Ovary (tissue), 9 donors: ENCODE measurements around the gene STYXL1. TPM values are rescaled to one million over a fixed set of nuclear protein-coding genes. Genes with fewer than 3 reads are reported as not detected.
"Not testable (repeated sequence)": the region's sequence is repeated elsewhere in the genome, so short reads cannot be mapped to it uniquely, and the experiment has no call there.

Experiments used
- DNase-seq, 5 donors: peaks; one replicate each; pipeline ENCODE4 v3.0.0-alpha.2; 2019 to 2020
- H3K27ac ChIP-seq, 2 donors: fragments of 200-600 bp; one replicate each; pipeline versions ENCODE4 v1.5.1 to v1.8.0; 2019 to 2022
- H3K27me3 ChIP-seq: fragments of 200-600 bp; one replicate; pipeline ENCODE4 v1.8.0; 2022
- H3K36me3 ChIP-seq: fragments of 200-600 bp; sonication (generic); one replicate; pipeline ENCODE4 v1.5.1; 2019
- H3K4me1 ChIP-seq: one replicate; pipeline ENCODE4 v1.8.1; 2013; ENCODE audit warnings: mild to moderate bottlenecking, moderate library complexity; ENCODE audit not compliant: insufficient read depth
- H3K4me3 ChIP-seq: fragments of 200-600 bp; sonication (generic); one replicate; pipeline ENCODE4 v1.5.1; 2017
- H3K9me3 ChIP-seq, 2 donors: fragments of 200-600 bp in 1 of 2; sonication (generic) in 1 of 2; one replicate each; pipeline versions ENCODE4 v1.5.1 to v1.8.1; 2013 to 2019; ENCODE audit warnings: mild to moderate bottlenecking in 1 of 2, moderate library complexity in 1 of 2
- CTCF ChIP-seq, 3 donors: fragments of 450-650 bp in 2 of 3; fragments of 200-600 bp in 1 of 3; IDR thresholded peaks; one replicate each; pipeline versions ENCODE4 v1.5.1 to v1.8.0; 2016 to 2022; ENCODE audit warnings: antibody characterized with exemption in 3 of 3, mild to moderate bottlenecking in 1 of 3
- EP300 ChIP-seq: sonication (generic); formaldehyde crosslinking; IDR thresholded peaks from one replicate; pipeline ENCODE4 v1.6.1; 2017; ENCODE audit warnings: antibody characterized with exemption
- POLR2A ChIP-seq: fragments of 450-650 bp; IDR thresholded peaks from one replicate; pipeline ENCODE4 v1.6.1; 2017; ENCODE audit warnings: antibody characterized with exemption, mild to moderate bottlenecking, moderate library complexity
- WGBS, 3 donors: extraction: QIAGEN DNeasy Blood & Tissue Kit in 1 of 3; methylation state at CpG; one replicate each; pipeline versions ENCODE4 v1.1.5 to v1.1.7; 2013 to 2017; 5-methylcytosine and 5-hydroxymethylcytosine counted together
- intact Hi-C, 4 donors: fragments of 100-400 bp; cut with DNase I; formaldehyde crosslinking; loops; one replicate each; pipeline versions ENCODE4 v1.11.0 to v1.15.1; 2022 to 2023
- polyA plus RNA-seq, 2 donors: library from polyadenylated mRNA; stranded (reverse); fragments of 200-250 nt in 1 of 2; fragments of 350-450 nt in 1 of 2; fragmentation: Illumina TruSeq in 1 of 2; extraction: RNeasy Lipid Tissue Mini Kit (QIAGEN cat#74804) in 1 of 2; gene quantifications; one replicate each; pipeline ENCODE4 v1.2.3, GENCODE V29; 2013 to 2014
- total RNA-seq, 7 donors: library from RNA; depleted of rRNA in 2 of 7; stranded (reverse); fragments of >200 nt in 2 of 7; fragmentation: NEBNext Ultra II Directional in 3 of 7; extraction: Animal tissue kit (Norgen Biotek cat#: 25700) in 3 of 7; gene quantifications; one replicate each; pipeline versions ENCODE4 v1.1.0 to v1.2.4, GENCODE V29; 2016 to 2023
- donor health status: DM: no; HTN: no; CAD: no; lungs with moderate emphysema.
- donor health status: DM: no; HTN: no; CAD: no.
- donor health status: Bipolar disorder and iron deficiency.
- donor health status: DM: yes; HTN: yes; CAD: no.
- donor health status: DM: no; HTN: no; CAD: no.
- donor health status: DM: yes; HTN: yes; CAD: no.

STYXL1 gene
- total and polyA plus RNA-seq, 9 donors: 15.7 to 39.9 (median 31.2) TPM

DNA sequence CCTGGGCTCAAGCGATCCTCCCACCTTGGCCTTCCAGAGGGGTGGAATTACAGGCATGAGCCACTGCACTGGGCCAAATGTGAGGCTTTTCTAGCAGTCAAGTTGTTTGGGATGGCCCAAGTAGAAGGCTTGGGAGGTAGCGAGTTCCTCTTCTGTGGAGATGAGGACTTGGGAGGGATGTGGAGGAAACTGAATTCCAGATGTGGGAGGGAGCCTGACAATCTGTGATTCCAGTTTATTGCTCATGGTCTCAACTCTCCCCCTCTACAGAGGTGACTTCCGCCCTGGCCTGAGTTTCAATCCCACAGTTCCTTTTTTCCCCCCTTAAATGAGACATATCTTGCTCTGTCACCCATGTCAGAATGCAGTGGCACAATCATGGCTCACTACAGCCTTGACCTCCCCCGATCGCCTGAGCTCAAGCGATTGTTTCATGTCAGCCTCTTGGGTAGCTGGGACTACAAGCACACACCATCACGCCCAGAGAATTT lies 3.4 kb downstream of the STYXL1 start:
- 85 to 92% (median 90%) methylated on average over 7 of the region's 7 CpGs for WGBS, 3 donors
- no peak for TF ChIP-seq POLR2A
- TF ChIP-seq CTCF (IDR thresholded peaks at IDR 0.05): no peak
- no peak for TF ChIP-seq EP300
- Histone ChIP-seq H3K9me3 (no peaks in the 10 kb centered on the region), H3K4me3 (no peak overlapping the region), H3K4me1 (peaks cover 6% of the 10 kb centered on the region), H3K36me3 (no peaks in the 10 kb centered on the region), H3K27me3 (no peaks in the 10 kb centered on the region), H3K27ac (no peak overlapping the region)
- intact Hi-C loops: loop anchor here in 1 of 4 donors (10.0 kb wide), 1 partner anchor 110 kb away; no protein-coding TSS in a partner anchor
- no peak for DNase-seq

- H3K36me3 ChIP-seq: no peaks in the 10 kb centered on the region
Measured at GRCh38 chr7:76040126-76040525, 7.7 kb downstream of the STYXL1 start.

DNA sequence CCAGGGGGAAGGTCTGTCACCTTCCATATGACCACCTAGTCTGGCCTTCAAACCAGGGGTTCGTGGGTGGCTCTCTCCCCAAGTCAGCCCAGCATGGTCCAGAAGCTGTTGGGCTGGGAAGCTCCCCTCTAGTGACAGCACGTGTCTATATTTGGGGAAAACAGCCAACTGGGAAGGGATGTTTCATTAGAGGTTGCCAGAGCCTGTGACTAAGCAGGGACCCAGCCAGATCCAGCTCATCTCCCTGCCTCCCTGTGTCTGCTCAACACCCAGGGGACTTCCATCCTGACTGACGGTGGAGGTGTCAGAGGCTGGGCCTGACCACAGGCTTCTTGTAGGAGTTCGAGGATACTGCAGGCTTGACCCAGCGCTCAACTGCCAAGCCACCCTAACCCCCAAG lies 10.5 kb downstream of the STYXL1 start:
- no peaks in the 10 kb centered on the region for H3K9me3 ChIP-seq
- no peaks in the 10 kb centered on the region for H3K36me3 ChIP-seq
- no peak overlapping the region for H3K27ac ChIP-seq
- H3K4me3 ChIP-seq: no peak overlapping the region
- no peaks in the 10 kb centered on the region for H3K4me1 ChIP-seq
- TF ChIP-seq CTCF (IDR thresholded peaks at IDR 0.05): no peak
- TF ChIP-seq EP300: no peak
- TF ChIP-seq POLR2A: no peak
- intact Hi-C loops: no loop called here
- 66 to 67% (median 66%) methylated on average over 5 of the region's 5 CpGs for WGBS, 3 donors
- no peaks in the 10 kb centered on the region for H3K27me3 ChIP-seq
- peak in 1 of 5 donors; percentile 33 for DNase-seq

More at GRCh38 chr7:76040126-76040525, 7.7 kb downstream of the STYXL1 start:
- no peaks in the 10 kb centered on the region for H3K27me3 ChIP-seq
- H3K4me3 ChIP-seq: no peak overlapping the region
- H3K4me1 ChIP-seq: no peaks in the 10 kb centered on the region
- no peaks in the 10 kb centered on the region for H3K9me3 ChIP-seq
- TF ChIP-seq POLR2A: no peak
- no peak for TF ChIP-seq CTCF (IDR thresholded peaks at IDR 0.05)
- TF ChIP-seq EP300: no peak
- no peak for DNase-seq
- no peak overlapping the region for H3K27ac ChIP-seq
- 64 to 70% (median 70%) methylated on average over 6 of the region's 6 CpGs for WGBS, 3 donors
- intact Hi-C loops: loop anchor here in 1 of 4 donors (10.0 kb wide), 1 partner anchor 115 kb away; no protein-coding TSS in a partner anchor

- 89 to 100% (median 97%) methylated on average over 1 of the region's 1 CpG for WGBS, 3 donors
- no peaks in the 10 kb centered on the region for H3K27me3 ChIP-seq
- H3K36me3 ChIP-seq: no peaks in the 10 kb centered on the region
- no peaks in the 10 kb centered on the region for H3K4me1 ChIP-seq
- intact Hi-C loops: no loop called here
- DNase-seq: no peak
- no peak overlapping the region for H3K27ac ChIP-seq
- no peak overlapping the region for H3K4me3 ChIP-seq
- H3K9me3 ChIP-seq: no peaks in the 10 kb centered on the region
- TF ChIP-seq CTCF (IDR thresholded peaks at IDR 0.05): no peak
- no peak for TF ChIP-seq EP300
- no peak for TF ChIP-seq POLR2A
Measured at GRCh38 chr7:76031964-76032363, 15.8 kb downstream of the STYXL1 start.

DNA sequence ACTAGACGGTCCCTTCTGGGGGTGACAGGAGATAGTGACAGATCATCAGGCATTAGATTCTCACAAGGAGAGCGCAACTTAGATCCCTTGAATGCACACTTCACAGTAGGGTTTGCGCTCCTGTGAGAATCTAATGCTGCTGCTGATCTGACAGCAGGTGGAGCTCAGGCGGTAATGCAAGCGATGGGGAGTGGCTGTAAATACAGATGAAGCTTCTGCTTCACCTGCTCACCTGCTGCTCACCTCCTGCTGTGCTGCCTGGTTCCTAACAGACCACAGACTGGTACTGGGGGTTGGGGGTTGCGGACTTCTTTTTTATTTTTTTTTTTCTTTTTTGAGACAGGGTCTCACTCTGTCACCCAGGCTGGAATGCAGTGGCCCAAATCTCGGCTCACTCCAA lies 18.1 kb downstream of the STYXL1 start:
- H3K9me3 ChIP-seq, H3K27ac ChIP-seq, H3K27me3 ChIP-seq, H3K4me1 ChIP-seq, H3K4me3 ChIP-seq, H3K36me3 ChIP-seq, DNase-seq: not testable (repeated sequence)
- intact Hi-C loops: loop anchor here in 1 of 4 donors (5.0 to 10.0 kb wide), 2 partner anchors 265 to 1892 kb away; no protein-coding TSS in a partner anchor
- WGBS, 3 donors: 90 to 97% (median 94%) methylated on average over 7 of the region's 7 CpGs
